Hematopoietic multipotent progenitor cell treated with erythropoietin and hydrocortisone succinate and interleukin-3 and kit ligand, for 8 days (in vitro differentiated cells): ENCODE results near the gene DSTYK.
A peak's percentile ranks its signal among the peaks of the same experiment; 100 is the strongest.
"Not testable (repeated sequence)": the region's sequence is repeated elsewhere in the genome, so short reads cannot be mapped to it uniquely, and the experiment has no call there.

Experiments used
- DNase-seq: peaks from one replicate; pipeline ENCODE4 v3.0.0-alpha.2; 2015

DSTYK gene

GRCh38 chr1:205171369-205171768 lies 40.1 kb downstream of the DSTYK start:
- DNase-seq, result peak; percentile 34

GRCh38 chr1:205170532-205171269 lies 40.8 kb downstream of the DSTYK start:
- peak; percentile 96 for DNase-seq

- DNase-seq, result no peak
These were observed 42.3 kb downstream of the DSTYK start for GRCh38 chr1:205169248-205169647.

GRCh38 chr1:205168291-205168690 lies 43.2 kb downstream of the DSTYK start:
- DNase-seq, result no peak

- DNase-seq, result no peak
These were observed 49.2 kb downstream of the DSTYK start for GRCh38 chr1:205162301-205162700.

GRCh38 chr1:205161076-205161475 lies 50.4 kb downstream of the DSTYK start:
- DNase-seq, result no peak

GRCh38 chr1:205158048-205158616 lies 53.4 kb downstream of the DSTYK start:
- no peak for DNase-seq

GRCh38 chr1:205155665-205156377 lies 55.7 kb downstream of the DSTYK start:
- not testable (repeated sequence) for DNase-seq

GRCh38 chr1:205152505-205152904 lies 59.0 kb downstream of the DSTYK start:
- DNase-seq, result no peak

GRCh38 chr1:205150651-205151428 lies 60.7 kb downstream of the DSTYK start:
- no peak for DNase-seq

GRCh38 chr1:205147191-205147835 lies 64.2 kb downstream of the DSTYK start:
- no peak for DNase-seq

GRCh38 chr1:205144751-205145150 lies 66.8 kb downstream of the DSTYK start:
- no peak for DNase-seq

- no peak for DNase-seq
These were observed 67.3 kb downstream of the DSTYK start for GRCh38 chr1:205144046-205144720.

- DNase-seq, result peak; percentile 45
These were observed 69.4 kb downstream of the DSTYK start for GRCh38 chr1:205142102-205142469.

- DNase-seq, result peak; percentile 93
These were observed 70.0 kb downstream of the DSTYK start for GRCh38 chr1:205141236-205142101.

- DNase-seq, result no peak
These were observed 71.4 kb downstream of the DSTYK start for GRCh38 chr1:205140113-205140512.

GRCh38 chr1:205137901-205138300 lies 73.6 kb downstream of the DSTYK start:
- DNase-seq, result no peak

GRCh38 chr1:205133287-205133686 lies 78.2 kb downstream of the DSTYK start:
- DNase-seq, result no peak

- no peak for DNase-seq
These were observed 82.0 kb downstream of the DSTYK start for GRCh38 chr1:205129447-205130029.

GRCh38 chr1:205128050-205128449 lies 83.5 kb downstream of the DSTYK start:
- no peak for DNase-seq

- no peak for DNase-seq
These were observed 83.9 kb downstream of the DSTYK start for GRCh38 chr1:205127646-205128045.
